HCT116 (cell line): ENCODE data around the gene TAF5. TPM values are rescaled to one million over a fixed set of nuclear protein-coding genes. Genes with fewer than 3 reads are reported as not detected.

Experiments used
- ATAC-seq: fragments of 200-7000 bp; cut with Tn5 transposase; 2 replicates; pipeline ENCODE4 v1.9.1; 2020; ENCODE audit warnings: mild to moderate bottlenecking, moderate library complexity
- BruUV-seq: library from RNA; stranded (reverse); fragments of 400-500 nt; replicated peaks from 2 replicates; lab custom pipeline; 2021; lab: Mats Ljungman, UMichigan
- CTCF ChIA-PET: fragments of 300-600 bp; sonication (Branson Sonifier 250); formaldehyde crosslinking; loops from one replicate; lab custom pipeline; 2021; ENCODE audit warnings: antibody characterized with exemption; lab: Charles Lee
- POLR2A ChIA-PET: fragments of 300-600, 350-600 bp; sonication (Branson Sonifier 250); formaldehyde crosslinking; loops from one replicate; lab custom pipeline; 2021; ENCODE audit warnings: antibody characterized with exemption; lab: Charles Lee
- RAD21 ChIA-PET, 2 experiments: fragments of 300-600 bp; sonication (Branson Sonifier 250); formaldehyde crosslinking; loops; one replicate each; lab custom pipeline; 2023; ENCODE audit warnings: low total read pairs in 2 of 2; ENCODE audit not compliant: uncharacterized antibody in 2 of 2, unreplicated experiment in 2 of 2, low non-redundant PET in 1 of 2; lab: Charles Lee
- DNase-seq: peaks from one replicate; pipeline ENCODE4 v3.0.0-alpha.2; 2010; ENCODE audit warnings: low read depth, low spot score
- H2AFZ ChIP-seq: fragments of 200-600 bp; shearing (Covaris generic), sonication (generic); 2 replicates; pipeline ENCODE4 v1.6.1; 2017; ENCODE audit warnings: low read depth, mixed run types, mixed read lengths, antibody characterized with exemption, low read length; ENCODE audit not compliant: poor library complexity, severe bottlenecking
- H3K27ac ChIP-seq: 2 replicates; pipeline ENCODE4 v1.5.1; 2012; ENCODE audit warnings: low read depth, low read length
- H3K27me3 ChIP-seq: fragments of 200-600 bp; sonication (generic); 2 replicates; pipeline ENCODE4 v1.6.1; 2016; ENCODE audit warnings: mixed run types, low read length, mixed read lengths; ENCODE audit not compliant: insufficient read depth
- H3K36me3 ChIP-seq, 2 experiments: fragments of 200-500 bp in 1 of 2; fragments of 200-600 bp in 1 of 2; sonication (Bioruptor generic) in 1 of 2; sonication (generic) in 1 of 2; 2 replicates each; pipeline versions ENCODE4 v1.5.1 to v1.6.1; 2014 to 2016; ENCODE audit warnings: low read length in 2 of 2, inconsistent platforms in 1 of 2, mixed read lengths in 1 of 2, mixed run types in 1 of 2; ENCODE audit not compliant: insufficient read depth in 2 of 2, control insufficient read depth in 1 of 2
- H3K4me1 ChIP-seq, 2 experiments: fragments of 200-600 bp in 1 of 2; sonication (generic) in 1 of 2; 2 replicates each; pipeline versions ENCODE4 v1.5.1 to v1.6.1; 2012 to 2017; ENCODE audit warnings: low read length in 2 of 2, inconsistent platforms in 1 of 2, mild to moderate bottlenecking in 1 of 2, mixed read lengths in 1 of 2, mixed run types in 1 of 2, moderate library complexity in 1 of 2; ENCODE audit not compliant: insufficient read depth in 2 of 2, control insufficient read depth in 1 of 2
- H3K4me2 ChIP-seq: fragments of 200-600 bp; sonication (generic); 2 replicates; pipeline ENCODE4 v1.6.1; 2017; ENCODE audit warnings: mixed run types, low read length, mixed read lengths
- H3K4me3 ChIP-seq, 2 experiments: fragments of 200-600 bp in 1 of 2; sonication (generic) in 1 of 2; replicated peaks in 1 of 2; 2 replicates each; pipeline ENCODE4 v1.5.1; 2011 to 2016; ENCODE audit warnings: low read length in 2 of 2, control low read depth in 1 of 2, low read depth in 1 of 2, mild to moderate bottlenecking in 1 of 2, mixed read lengths in 1 of 2, mixed run types in 1 of 2
- H3K79me2 ChIP-seq: fragments of 200-600 bp; sonication (generic); 2 replicates; pipeline ENCODE4 v1.6.1; 2017; ENCODE audit warnings: mild to moderate bottlenecking, mixed run types, low read length, moderate library complexity, mixed read lengths; ENCODE audit not compliant: insufficient read depth
- H3K9ac ChIP-seq: fragments of 200-600 bp; sonication (generic); 2 replicates; pipeline ENCODE4 v1.6.1; 2016; ENCODE audit warnings: low read length, mixed read lengths
- H3K9me2 ChIP-seq: fragments of 200-600 bp; sonication (generic), shearing (Covaris generic); 2 replicates; pipeline ENCODE4 v1.6.1; 2017; ENCODE audit warnings: mixed run types, mild to moderate bottlenecking, moderate library complexity; ENCODE audit not compliant: insufficient read depth
- H3K9me3 ChIP-seq, 2 experiments: fragments of 200-500 bp in 1 of 2; fragments of 200-600 bp in 1 of 2; sonication (Bioruptor generic) in 1 of 2; sonication (generic) in 1 of 2; 2 replicates each; pipeline ENCODE4 v1.6.1; 2014 to 2017; ENCODE audit warnings: low read length in 2 of 2, mixed read lengths in 2 of 2, inconsistent platforms in 1 of 2, low read depth in 1 of 2, mild to moderate bottlenecking in 1 of 2, mixed run types in 1 of 2, moderate library complexity in 1 of 2; ENCODE audit not compliant: control insufficient read depth in 1 of 2, insufficient read depth in 1 of 2
- H4K20me1 ChIP-seq: fragments of 200-600 bp; sonication (generic), shearing (Covaris generic); 2 replicates; pipeline ENCODE4 v1.6.1; 2017; ENCODE audit warnings: mixed run types, mild to moderate bottlenecking, moderate library complexity; ENCODE audit not compliant: insufficient read depth
- ELF1 ChIP-seq: IDR thresholded peaks from 2 replicates; pipeline ENCODE4 v1.6.1; 2012; ENCODE audit warnings: low read depth, borderline replicate concordance
- EZH2 ChIP-seq: fragments of 200-600 bp; sonication (generic); IDR thresholded peaks from 2 replicates; pipeline ENCODE4 v1.6.1; 2017; ENCODE audit warnings: antibody characterized with exemption, mixed run types
- EZH2phosphoT487 ChIP-seq: fragments of 200-600 bp; IDR thresholded peaks from 2 replicates; pipeline ENCODE4 v1.6.1; 2018; ENCODE audit warnings: antibody characterized with exemption, borderline replicate concordance
- JUND ChIP-seq: IDR thresholded peaks from 2 replicates; pipeline ENCODE4 v1.6.1; 2012
- POLR2A ChIP-seq: IDR thresholded peaks from 2 replicates; pipeline ENCODE4 v1.7.0; 2011; ENCODE audit warnings: borderline replicate concordance; ENCODE audit not compliant: insufficient read depth, insufficient read length; ENCODE audit errors: extremely low read depth
- RAD21 ChIP-seq: IDR thresholded peaks from 2 replicates; pipeline ENCODE4 v1.6.1; 2012; ENCODE audit warnings: low read depth, mild to moderate bottlenecking
- SIN3A ChIP-seq: IDR thresholded peaks from 2 replicates; pipeline ENCODE4 v1.6.1; 2012; ENCODE audit warnings: low read depth
- SP1 ChIP-seq: IDR thresholded peaks from 2 replicates; pipeline ENCODE4 v1.6.1; 2012; ENCODE audit warnings: low read depth
- TCF7L2 ChIP-seq: IDR thresholded peaks from 2 replicates; pipeline ENCODE4 v1.7.0; 2011; ENCODE audit warnings: borderline replicate concordance, inconsistent platforms; ENCODE audit not compliant: insufficient read depth, insufficient read length; ENCODE audit errors: extremely low read depth
- YY1 ChIP-seq: IDR thresholded peaks from 2 replicates; pipeline ENCODE4 v1.6.1; 2011; ENCODE audit warnings: low read length, low read depth, moderate library complexity, mild to moderate bottlenecking; ENCODE audit not compliant: insufficient replicate concordance; ENCODE audit errors: extremely low read depth
- ZFX ChIP-seq: fragments of 450-650 bp; IDR thresholded peaks from 2 replicates; pipeline ENCODE4 v1.6.1; 2017
- ZNF274 ChIP-seq: fragments of 200-500 bp; sonication (Bioruptor generic); IDR thresholded peaks from 2 replicates; pipeline ENCODE4 v1.6.1; 2014; ENCODE audit warnings: mild to moderate bottlenecking, low read depth, low read length, inconsistent platforms
- intact Hi-C: fragments of 100-400 bp; cut with micrococcal nuclease; formaldehyde crosslinking; loops from 2 replicates; pipeline ENCODE4 v1.10.0; 2022
- total RNA-seq: library from RNA; stranded (reverse); gene quantifications from one replicate; pipeline ENCODE4 v1.2.1, GENCODE V29; 2021; ENCODE audit not compliant: unreplicated experiment
- TF ChIP-seq, protein P1 (sequence below): IDR thresholded peaks from 2 replicates; pipeline ENCODE4 v1.6.1; 2012
- TF ChIP-seq, protein P2 (sequence below), 3 experiments: fragments of 200-600 bp in 1 of 3; sonication (generic) in 1 of 3; IDR thresholded peaks in 2 of 3; conservative IDR thresholded peaks in 1 of 3; 2 replicates each; pipeline ENCODE4 v1.5.1; 2012 to 2017; ENCODE audit warnings: low read depth in 2 of 3, low read length in 2 of 3, antibody characterized with exemption in 1 of 3, borderline replicate concordance in 1 of 3, control low read depth in 1 of 3, mild to moderate bottlenecking in 1 of 3, mixed read lengths in 1 of 3, mixed run types in 1 of 3, moderate library complexity in 1 of 3; ENCODE audit not compliant: insufficient read depth in 1 of 3

The TAF5 gene
- total RNA-seq, 1 experiment from 2014 or later, result 9.2 TPM

DNA sequence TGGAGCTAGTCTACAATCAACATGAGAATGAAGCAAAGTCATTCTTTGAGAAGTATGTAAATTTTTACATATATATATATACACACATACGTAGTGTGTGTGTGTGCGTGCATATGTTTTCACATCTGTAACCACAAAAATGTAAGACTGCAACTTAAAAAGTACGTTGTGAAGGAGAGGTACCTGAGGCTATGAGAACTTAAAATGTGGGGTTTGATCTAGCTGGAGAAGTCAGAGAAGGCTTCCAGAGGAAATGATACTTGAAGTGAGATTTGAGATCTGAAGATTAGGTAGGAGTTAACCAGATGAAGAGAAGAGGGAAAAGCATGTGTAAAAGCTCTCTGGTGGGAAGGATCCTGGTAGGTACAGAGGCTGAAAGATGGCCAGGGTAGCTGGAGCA, 5.8 kb downstream of the TAF5 start:
- H3K4me3 ChIP-seq, result no peak overlapping the region
- H3K79me2 ChIP-seq, result peaks cover 25% of the 10 kb centered on the region
- RAD21 ChIA-PET, result no interaction called here
- DNase-seq (no peak), ATAC-seq (no peak)
- intact Hi-C loops, result no loop called here
- H3K36me3 ChIP-seq, result peaks cover 0 to 5% of the 10 kb centered on the region in 2 experiments; a peak in 3 of 4 replicates
- POLR2A ChIA-PET, result interaction anchor here (0.7 kb wide), 1 partner anchor 14 kb away, joined by 3 read pairs; no protein-coding TSS in a partner anchor
- H3K4me2 ChIP-seq, result no peak overlapping the region
- peaks cover 7 to 10% of the 10 kb centered on the region in 2 experiments; a peak in 3 of 4 replicates for H3K4me1 ChIP-seq
- H3K27ac ChIP-seq, result no peak overlapping the region
- BruUV-seq, result TSS peak; percentile 10
- no peaks in the 10 kb centered on the region for H3K9me3 ChIP-seq
- no peak overlapping the region for H2AFZ ChIP-seq
- TF ChIP-seq ZFX (no peak), EZH2phosphoT487 (no peak), EZH2 (no peak)
- TF ChIP-seq, protein P1, sequence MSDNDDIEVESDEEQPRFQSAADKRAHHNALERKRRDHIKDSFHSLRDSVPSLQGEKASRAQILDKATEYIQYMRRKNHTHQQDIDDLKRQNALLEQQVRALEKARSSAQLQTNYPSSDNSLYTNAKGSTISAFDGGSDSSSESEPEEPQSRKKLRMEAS, result no peak
- CTCF ChIA-PET, result no interaction called here
- no peaks in the 10 kb centered on the region for H3K27me3 ChIP-seq
- no peaks in the 10 kb centered on the region for H4K20me1 ChIP-seq
- H3K9ac ChIP-seq, result no peak overlapping the region
- H3K9me2 ChIP-seq, result no peaks in the 10 kb centered on the region

DNA sequence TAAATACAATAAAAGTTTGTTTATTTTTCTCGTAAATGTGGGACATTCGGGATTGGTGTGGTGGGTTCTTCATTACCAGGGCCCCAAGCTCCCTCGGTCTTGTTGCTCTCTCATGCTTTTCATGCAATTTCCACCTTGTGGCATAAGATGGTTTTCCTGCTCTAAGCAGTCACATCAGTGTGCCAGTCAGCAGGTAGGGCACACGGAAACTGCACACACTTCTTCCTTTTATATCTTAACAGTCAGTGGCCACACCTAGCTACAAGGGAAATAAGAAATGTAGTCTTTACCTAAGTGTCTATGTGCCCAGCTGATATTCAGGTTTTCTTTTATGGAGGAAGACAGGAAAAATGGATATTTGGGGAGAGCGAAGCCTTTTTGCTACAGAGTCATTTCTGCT, 6.5 kb downstream of the TAF5 start:
- no peaks in the 10 kb centered on the region for H3K27me3 ChIP-seq
- H3K27ac ChIP-seq, result no peak overlapping the region
- peaks cover 0 to 5% of the 10 kb centered on the region in 2 experiments; a peak in 3 of 4 replicates for H3K36me3 ChIP-seq
- BruUV-seq, result no TSS peak
- H3K4me1 ChIP-seq, result peaks cover 3 to 5% of the 10 kb centered on the region in 2 experiments; a peak in 3 of 4 replicates
- H3K9me2 ChIP-seq, result no peaks in the 10 kb centered on the region
- H3K4me3 ChIP-seq, result no peak overlapping the region
- no peak for TF ChIP-seq ZNF274
- no peak for TF ChIP-seq YY1
- no peak for TF ChIP-seq POLR2A
- no peak for TF ChIP-seq TCF7L2
- no peak for TF ChIP-seq RAD21
- TF ChIP-seq JUND, result no peak
- TF ChIP-seq, protein P2, sequence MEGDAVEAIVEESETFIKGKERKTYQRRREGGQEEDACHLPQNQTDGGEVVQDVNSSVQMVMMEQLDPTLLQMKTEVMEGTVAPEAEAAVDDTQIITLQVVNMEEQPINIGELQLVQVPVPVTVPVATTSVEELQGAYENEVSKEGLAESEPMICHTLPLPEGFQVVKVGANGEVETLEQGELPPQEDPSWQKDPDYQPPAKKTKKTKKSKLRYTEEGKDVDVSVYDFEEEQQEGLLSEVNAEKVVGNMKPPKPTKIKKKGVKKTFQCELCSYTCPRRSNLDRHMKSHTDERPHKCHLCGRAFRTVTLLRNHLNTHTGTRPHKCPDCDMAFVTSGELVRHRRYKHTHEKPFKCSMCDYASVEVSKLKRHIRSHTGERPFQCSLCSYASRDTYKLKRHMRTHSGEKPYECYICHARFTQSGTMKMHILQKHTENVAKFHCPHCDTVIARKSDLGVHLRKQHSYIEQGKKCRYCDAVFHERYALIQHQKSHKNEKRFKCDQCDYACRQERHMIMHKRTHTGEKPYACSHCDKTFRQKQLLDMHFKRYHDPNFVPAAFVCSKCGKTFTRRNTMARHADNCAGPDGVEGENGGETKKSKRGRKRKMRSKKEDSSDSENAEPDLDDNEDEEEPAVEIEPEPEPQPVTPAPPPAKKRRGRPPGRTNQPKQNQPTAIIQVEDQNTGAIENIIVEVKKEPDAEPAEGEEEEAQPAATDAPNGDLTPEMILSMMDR (IDR thresholded peaks at IDR 0.05 in 2 of 3, conservative IDR thresholded peaks at IDR 0.05 in 1 of 3; ENCODE audit: borderline replicate concordance in 1 of 3, insufficient read depth in 1 of 3, low read depth in 2 of 3, low read length in 2 of 3), result no peak
- TF ChIP-seq ELF1, result no peak
- TF ChIP-seq ZFX, result no peak
- TF ChIP-seq SP1, result no peak
- no peak for TF ChIP-seq EZH2
- no peak for TF ChIP-seq SIN3A
- H3K9ac ChIP-seq, result no peak overlapping the region
- ATAC-seq, result no peak
- DNase-seq, result no peak
- H3K4me2 ChIP-seq, result no peak overlapping the region
- H3K9me3 ChIP-seq, result no peaks in the 10 kb centered on the region
- H4K20me1 ChIP-seq, result no peaks in the 10 kb centered on the region
- POLR2A ChIA-PET, result no interaction called here
- intact Hi-C loops, result no loop called here
- peaks cover 23% of the 10 kb centered on the region for H3K79me2 ChIP-seq
- H2AFZ ChIP-seq, result no peak overlapping the region
- RAD21 ChIA-PET, result no interaction called here
- CTCF ChIA-PET, result no interaction called here
